SK-N-MC (cell line): ENCODE measurements around the gene MOB3B.

Source experiments
- EZH2 ChIP-seq: fragments of 200-600 bp; sonication (generic); IDR thresholded peaks from one replicate; pipeline ENCODE4 v1.6.1; 2017; ENCODE audit warnings: antibody characterized with exemption
- FOXP2 ChIP-seq: optimal IDR thresholded peaks from 2 replicates; pipeline ENCODE3; 2011; ENCODE audit warnings: mild to moderate bottlenecking, moderate library complexity; ENCODE audit not compliant: insufficient read depth; ENCODE audit errors: extremely low read length, control extremely low read depth
- POLR2AphosphoS5 ChIP-seq: IDR thresholded peaks from 2 replicates; pipeline ENCODE4 v1.6.1; 2012; ENCODE audit warnings: mild to moderate bottlenecking, low read depth, low read length, borderline replicate concordance

GRCh38 chr9:27311184-27311583 lies 218.4 kb downstream of the MOB3B start:
- TF ChIP-seq EZH2 (no peak), POLR2AphosphoS5 (no peak), FOXP2 (no peak)
